Stimulated activated CD8-positive, alpha-beta memory T cell treated with anti-CD3 and anti-CD28 coated beads, Interleukin-15, amount 100 ng/mL, for 48 hours (primary cell): ENCODE data around the gene COMMD3.

Experiments
- DNase-seq, 2 donors: peaks; one replicate each; pipeline ENCODE4 v3.0.0-alpha.2; 2020; ENCODE audit warnings: low read depth in 2 of 2

COMMD3 gene

GRCh38 chr10:22366435-22366703 lies 50.2 kb downstream of the COMMD3 start:
- no peak for DNase-seq

DNA sequence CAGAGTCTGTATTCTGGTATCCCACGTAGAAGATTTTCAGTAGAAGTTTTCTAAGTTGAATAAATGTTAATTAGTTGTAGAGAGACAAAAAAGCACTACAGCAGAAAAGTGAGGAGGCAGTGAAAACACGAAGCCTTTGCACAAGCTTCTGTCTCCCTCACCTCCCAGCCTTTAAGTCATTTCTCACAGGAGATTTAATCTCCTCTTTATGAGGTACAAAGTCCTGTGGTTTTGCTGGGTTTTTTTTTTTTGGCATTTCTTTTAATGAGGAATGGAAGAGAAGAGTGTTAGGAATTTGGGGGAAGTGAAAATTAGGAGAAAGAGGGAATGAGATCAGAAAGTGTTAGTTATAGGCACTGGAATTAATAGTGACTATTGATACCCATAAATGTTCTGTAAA lies 50.6 kb downstream of the COMMD3 start:
- DNase-seq, result no peak

- no peak for DNase-seq
Measured at GRCh38 chr10:22367471-22367870, 51.3 kb downstream of the COMMD3 start.

DNA sequence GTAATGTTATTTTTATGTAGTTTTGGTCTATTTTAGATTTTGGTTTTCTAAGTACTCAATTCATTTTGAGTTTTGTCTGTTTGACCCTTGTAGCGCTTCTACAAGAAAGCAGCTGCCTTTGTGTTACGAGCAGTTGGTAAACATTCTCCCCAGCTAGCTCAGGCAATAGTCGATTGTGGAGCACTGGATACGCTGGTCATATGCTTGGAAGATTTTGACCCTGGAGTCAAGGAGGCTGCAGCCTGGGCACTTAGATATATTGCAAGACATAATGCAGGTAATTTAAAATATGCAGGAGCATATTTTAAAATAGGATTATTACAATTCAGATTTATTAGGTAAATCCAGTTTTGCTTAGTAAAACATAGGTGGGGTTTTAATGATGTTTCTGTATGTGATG lies 52.2 kb downstream of the COMMD3 start:
- no peak for DNase-seq

DNA sequence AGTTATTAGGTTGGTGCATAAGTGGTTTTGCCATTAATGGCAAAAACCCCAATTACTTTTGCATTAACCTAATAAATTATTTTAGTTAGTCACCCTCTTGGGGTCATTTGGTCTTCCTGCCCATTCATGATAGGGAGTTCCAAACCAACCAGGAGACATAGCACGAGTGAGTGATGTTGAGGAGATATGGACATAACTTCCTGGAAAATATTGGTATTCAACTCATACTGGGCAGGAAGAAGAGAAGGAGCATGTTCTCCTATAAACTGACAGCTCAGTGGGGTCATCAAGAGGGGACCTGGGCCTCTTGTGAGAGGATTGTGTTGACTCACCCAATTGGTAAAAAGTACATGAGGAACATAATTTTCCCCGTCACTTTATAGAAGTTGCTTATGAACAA lies 52.8 kb downstream of the COMMD3 start:
- no peak for DNase-seq

- no peak for DNase-seq
Measured at GRCh38 chr10:22369434-22370072, 53.4 kb downstream of the COMMD3 start.
